A673 (cell line): ENCODE results near the gene ARFGEF2. TPM values are rescaled to one million over a fixed set of nuclear protein-coding genes. Genes with fewer than 3 reads are reported as not detected.

Experiments used
- BruUV-seq: library from RNA; stranded (reverse); fragments of 400-500 nt; replicated peaks from 2 replicates; lab custom pipeline; 2021; lab: Mats Ljungman, UMichigan
- CTCF ChIA-PET: fragments of 300-600 bp; sonication (Branson Sonifier 250); formaldehyde crosslinking; loops from one replicate; lab custom pipeline; 2022; ENCODE audit warnings: antibody characterized with exemption; lab: Charles Lee
- POLR2A ChIA-PET: fragments of 300-600 bp; sonication (Branson Sonifier 250); formaldehyde crosslinking; loops from one replicate; lab custom pipeline; 2022; ENCODE audit warnings: antibody characterized with exemption; ENCODE audit not compliant: low non-redundant PET; lab: Charles Lee
- DNase-seq: peaks from one replicate; pipeline ENCODE4 v3.0.0-alpha.2; 2015; ENCODE audit warnings: low spot score
- H3K27ac ChIP-seq: fragments of 200-600 bp; sonication (generic); 2 replicates; pipeline ENCODE4 v1.5.1; 2016; ENCODE audit warnings: mixed run types, low read depth, mild to moderate bottlenecking, mixed read lengths, antibody characterized with exemption, low read length; ENCODE audit not compliant: poor library complexity, severe bottlenecking
- H3K27me3 ChIP-seq: fragments of 200-600 bp; sonication (generic); replicated peaks from 2 replicates; pipeline ENCODE4 v1.6.1; 2017; ENCODE audit warnings: mixed run types, low read depth, mild to moderate bottlenecking, mixed read lengths, antibody characterized with exemption, low read length; ENCODE audit not compliant: insufficient read depth, poor library complexity
- H3K36me3 ChIP-seq: fragments of 200-600 bp; sonication (generic); 2 replicates; pipeline ENCODE4 v1.6.1; 2016; ENCODE audit warnings: mixed run types, mild to moderate bottlenecking, mixed read lengths, antibody characterized with exemption, low read length; ENCODE audit not compliant: insufficient read depth, poor library complexity, severe bottlenecking
- H3K4me1 ChIP-seq: fragments of 200-600 bp; sonication (generic); 2 replicates; pipeline ENCODE4 v1.6.1; 2017; ENCODE audit warnings: mixed run types, mild to moderate bottlenecking, mixed read lengths, antibody characterized with exemption, low read length; ENCODE audit not compliant: insufficient read depth, poor library complexity, severe bottlenecking
- H3K4me3 ChIP-seq: fragments of 200-600 bp; sonication (generic); 2 replicates; pipeline ENCODE4 v1.5.1; 2016; ENCODE audit warnings: low read depth, mixed run types, mild to moderate bottlenecking, mixed read lengths, low read length; ENCODE audit not compliant: poor library complexity, severe bottlenecking
- H3K9me3 ChIP-seq: fragments of 200-600 bp; sonication (generic); 2 replicates; pipeline ENCODE4 v1.6.1; 2016; ENCODE audit warnings: mixed run types, low read depth, mild to moderate bottlenecking, mixed read lengths, antibody characterized with exemption, low read length; ENCODE audit not compliant: poor library complexity, severe bottlenecking
- EZH2 ChIP-seq: fragments of 200-600 bp; sonication (generic); IDR thresholded peaks from 2 replicates; pipeline ENCODE4 v1.6.1; 2017; ENCODE audit warnings: borderline replicate concordance, low read depth, mild to moderate bottlenecking, mixed read lengths, antibody characterized with exemption, low read length; ENCODE audit not compliant: poor library complexity, severe bottlenecking
- intact Hi-C: fragments of 100-400 bp; cut with micrococcal nuclease; formaldehyde crosslinking; loops from one replicate; pipeline ENCODE4 v1.10.0; 2022; ENCODE audit not compliant: unreplicated experiment
- total RNA-seq: library from RNA; stranded (reverse); gene quantifications from 2 replicates; pipeline ENCODE4 v1.2.3, GENCODE V29; 2021
- TF ChIP-seq, protein P1 (sequence below): fragments of 300-800, 200-600 bp; sonication (generic); conservative IDR thresholded peaks from 2 replicates; pipeline ENCODE4 v1.5.1; 2017; ENCODE audit warnings: low read depth, mild to moderate bottlenecking, antibody characterized with exemption, low read length, moderate library complexity, mixed read lengths

ARFGEF2 gene
- total RNA-seq, 1 experiment from 2014 or later = 26.1 TPM

DNA sequence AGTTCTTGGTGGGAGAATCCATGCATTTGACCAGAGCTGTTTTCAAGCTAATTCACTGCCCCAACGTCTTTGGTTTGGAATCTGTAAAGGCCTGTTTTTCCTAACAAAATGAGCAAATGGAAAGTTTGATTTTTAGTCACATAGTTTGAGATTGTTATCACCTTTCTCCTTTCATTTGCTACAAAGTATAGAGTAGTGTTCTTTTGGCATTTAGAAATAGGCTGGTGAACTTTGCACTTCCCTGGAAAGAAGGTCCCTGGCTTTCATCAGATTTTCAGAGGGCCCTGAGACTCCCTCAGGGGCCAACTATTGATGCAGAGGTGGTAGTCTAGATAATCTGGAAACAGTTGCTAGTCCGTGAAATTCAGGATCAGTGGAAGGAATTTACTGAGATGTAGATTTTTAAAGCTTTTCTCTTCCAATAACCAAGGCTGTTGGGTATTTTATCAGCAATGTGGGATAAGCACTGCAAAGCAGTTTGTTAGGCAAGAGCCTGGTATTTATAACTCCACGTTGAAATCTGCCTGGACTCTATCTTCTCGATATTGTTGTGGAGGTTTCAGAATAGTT lies 1.7 kb downstream of the ARFGEF2 start:
- H3K27ac ChIP-seq = peak overlapping the region; percentile 2
- no peaks in the 10 kb centered on the region for H3K36me3 ChIP-seq
- intact Hi-C loops = no loop called here
- no TSS peak for BruUV-seq
- DNase-seq = no peak
- ChIA-PET CTCF (no interaction called here), POLR2A (no interaction called here)
- TF ChIP-seq, protein P1, sequence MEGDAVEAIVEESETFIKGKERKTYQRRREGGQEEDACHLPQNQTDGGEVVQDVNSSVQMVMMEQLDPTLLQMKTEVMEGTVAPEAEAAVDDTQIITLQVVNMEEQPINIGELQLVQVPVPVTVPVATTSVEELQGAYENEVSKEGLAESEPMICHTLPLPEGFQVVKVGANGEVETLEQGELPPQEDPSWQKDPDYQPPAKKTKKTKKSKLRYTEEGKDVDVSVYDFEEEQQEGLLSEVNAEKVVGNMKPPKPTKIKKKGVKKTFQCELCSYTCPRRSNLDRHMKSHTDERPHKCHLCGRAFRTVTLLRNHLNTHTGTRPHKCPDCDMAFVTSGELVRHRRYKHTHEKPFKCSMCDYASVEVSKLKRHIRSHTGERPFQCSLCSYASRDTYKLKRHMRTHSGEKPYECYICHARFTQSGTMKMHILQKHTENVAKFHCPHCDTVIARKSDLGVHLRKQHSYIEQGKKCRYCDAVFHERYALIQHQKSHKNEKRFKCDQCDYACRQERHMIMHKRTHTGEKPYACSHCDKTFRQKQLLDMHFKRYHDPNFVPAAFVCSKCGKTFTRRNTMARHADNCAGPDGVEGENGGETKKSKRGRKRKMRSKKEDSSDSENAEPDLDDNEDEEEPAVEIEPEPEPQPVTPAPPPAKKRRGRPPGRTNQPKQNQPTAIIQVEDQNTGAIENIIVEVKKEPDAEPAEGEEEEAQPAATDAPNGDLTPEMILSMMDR = no peak
- no peak for TF ChIP-seq EZH2
- no peaks in the 10 kb centered on the region for H3K27me3 ChIP-seq
- H3K9me3 ChIP-seq = no peaks in the 10 kb centered on the region
- peaks cover 23% of the 10 kb centered on the region for H3K4me1 ChIP-seq
- H3K4me3 ChIP-seq = peak overlapping the region; percentile 71

DNA sequence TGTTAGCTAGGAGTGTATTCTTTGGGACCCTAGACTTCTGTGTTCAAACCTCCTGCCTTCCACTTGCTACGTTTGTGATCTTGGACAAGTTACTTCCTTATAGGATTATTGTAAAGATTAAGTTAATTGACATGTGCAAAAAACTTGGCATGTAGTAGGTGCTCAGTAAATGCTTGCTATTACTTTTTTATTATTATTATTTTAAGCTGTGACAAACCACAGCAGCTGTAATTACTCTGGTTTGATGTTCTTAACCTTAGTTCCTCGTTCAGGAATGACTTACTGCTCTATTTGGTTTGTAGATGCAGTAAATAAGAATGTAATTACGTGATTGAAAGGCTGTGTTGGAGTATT lies 3.2 kb downstream of the ARFGEF2 start:
- DNase-seq = no peak
- no TSS peak for BruUV-seq
- TF ChIP-seq, protein P1 = no peak
- TF ChIP-seq EZH2 = no peak
- intact Hi-C loops = no loop called here
- H3K4me3 ChIP-seq = no peak overlapping the region
- no peaks in the 10 kb centered on the region for H3K36me3 ChIP-seq
- H3K9me3 ChIP-seq = no peaks in the 10 kb centered on the region
- H3K27ac ChIP-seq = no peak overlapping the region
- H3K4me1 ChIP-seq = peaks cover 23% of the 10 kb centered on the region
- POLR2A ChIA-PET = interaction anchor here (0.6 kb wide), 1 partner anchor 489 kb away, joined by 8 read pairs; no protein-coding TSS in a partner anchor
- no peaks in the 10 kb centered on the region for H3K27me3 ChIP-seq
- CTCF ChIA-PET = interaction anchor here (0.7 kb wide), 1 partner anchor 179 kb away, joined by 6 read pairs; no protein-coding TSS in a partner anchor

DNA sequence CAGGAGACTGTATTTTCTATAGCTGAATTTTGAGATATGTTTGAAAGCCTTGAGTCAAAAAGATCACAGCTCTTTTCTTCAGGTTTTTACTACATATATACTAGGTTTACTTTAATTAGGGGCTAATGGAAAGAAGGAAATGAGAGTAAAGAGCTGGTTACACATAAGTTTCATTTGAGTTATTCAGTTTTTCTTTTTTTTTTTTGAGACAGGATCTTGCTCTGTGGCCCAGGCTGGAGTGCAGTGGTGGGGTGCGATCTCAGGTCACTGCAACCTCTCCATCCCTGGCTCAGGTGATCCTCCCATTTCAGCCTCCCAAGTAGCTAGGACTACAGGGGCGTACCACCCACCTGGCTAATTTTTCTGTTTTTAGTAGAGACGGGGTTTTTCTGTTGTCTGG lies 4.8 kb downstream of the ARFGEF2 start:
- Histone ChIP-seq H3K4me3 (no peak overlapping the region), H3K27me3 (no peaks in the 10 kb centered on the region), H3K27ac (no peak overlapping the region), H3K9me3 (no peaks in the 10 kb centered on the region), H3K36me3 (no peaks in the 10 kb centered on the region), H3K4me1 (peaks cover 17% of the 10 kb centered on the region)
- ChIA-PET CTCF (no interaction called here), POLR2A (no interaction called here)
- intact Hi-C loops = no loop called here
- no peak for DNase-seq
- TF ChIP-seq, protein P1 = no peak
- no peak for TF ChIP-seq EZH2
- no TSS peak for BruUV-seq
